Adrenal gland (tissue), 5 donors: ENCODE measurements around the gene PSMD5.

Experiments
- CTCF ChIP-seq, 6 experiments: fragments of 450-650 bp in 4 of 6; fragments of 200-600 bp in 2 of 6; sonication (generic) in 1 of 6; IDR thresholded peaks; 1 replicate in 5 of 6; 2 replicates in 1 of 6; pipeline versions ENCODE4 v1.5.1 to v1.8.0; 2016 to 2021; ENCODE audit warnings: antibody characterized with exemption in 6 of 6, mild to moderate bottlenecking in 2 of 6, moderate library complexity in 1 of 6
- POLR2A ChIP-seq, 2 donors: fragments of 450-650 bp; IDR thresholded peaks; one replicate each; pipeline ENCODE4 v1.6.1; 2017; ENCODE audit warnings: antibody characterized with exemption in 2 of 2, mild to moderate bottlenecking in 2 of 2, moderate library complexity in 1 of 2
- donor health status: DM: no; HTN: no; CAD: no.

- TF ChIP-seq CTCF (IDR thresholded peaks at IDR 0.05) (no peak), POLR2A (IDR thresholded peaks at IDR 0.05) (no peak)
Observed at GRCh38 chr9:120862452-120862851, 19.7 kb upstream of the PSMD5 start.
